IMR-90 (cell line): Measurements from ENCODE around the gene KCNQ2. TPM values are rescaled to one million over a fixed set of nuclear protein-coding genes. Genes with fewer than 3 reads are reported as not detected.

Experiments
- ATAC-seq: fragments of 200-7000 bp; cut with Tn5 transposase; 2 replicates; pipeline ENCODE4 v1.9.1; 2020; ENCODE audit warnings: low read depth, mild to moderate bottlenecking, moderate library complexity
- BruUV-seq: library from RNA; stranded (reverse); fragments of 400-500 nt; replicated peaks from 2 replicates; lab custom pipeline; 2021; lab: Mats Ljungman, UMichigan
- CTCF ChIA-PET: fragments of 300-600 bp; formaldehyde crosslinking; extraction: SDS; loops from one replicate; lab custom pipeline; 2021; ENCODE audit warnings: antibody characterized with exemption; lab: Yijun Ruan, JAX
- POLR2A ChIA-PET: fragments of 300-600 bp; sonication (Branson Sonifier 250); formaldehyde crosslinking; loops from one replicate; lab custom pipeline; 2022; ENCODE audit warnings: antibody characterized with exemption; ENCODE audit not compliant: unreplicated experiment; lab: Charles Lee
- DNase-seq: peaks from one replicate; pipeline ENCODE4 v3.0.0; 2013
- H2AFZ ChIP-seq: replicated peaks from 2 replicates; pipeline ENCODE3; 2013; ENCODE audit warnings: low read length, mild to moderate bottlenecking; ENCODE audit not compliant: poor library complexity
- H2AK5ac ChIP-seq: 2 replicates; pipeline ENCODE4 v1.6.1; 2013; ENCODE audit warnings: low read depth, low read length, inconsistent platforms
- H2AK9ac ChIP-seq: replicated peaks from 2 replicates; pipeline ENCODE3; 2013; ENCODE audit warnings: mild to moderate bottlenecking, low read depth, low read length, moderate library complexity; ENCODE audit not compliant: poor library complexity
- H2BK120ac ChIP-seq: 2 replicates; pipeline ENCODE4 v1.6.1; 2013; ENCODE audit warnings: low read depth, low read length, inconsistent platforms
- H2BK15ac ChIP-seq: 3 replicates; pipeline ENCODE4 v1.6.1; 2013; ENCODE audit warnings: low read depth, low read length, inconsistent platforms
- H2BK20ac ChIP-seq: 2 replicates; pipeline ENCODE4 v1.6.1; 2013; ENCODE audit warnings: low read depth, mild to moderate bottlenecking, inconsistent platforms, low read length, moderate library complexity
- H2BK5ac ChIP-seq: 2 replicates; pipeline ENCODE4 v1.6.1; 2013; ENCODE audit warnings: mild to moderate bottlenecking, low read depth, low read length, inconsistent platforms; ENCODE audit not compliant: poor library complexity, severe bottlenecking
- H3K14ac ChIP-seq: replicated peaks from 2 replicates; pipeline ENCODE4 v1.6.1; 2013; ENCODE audit warnings: low read depth, low read length, inconsistent platforms
- H3K18ac ChIP-seq: 2 replicates; pipeline ENCODE4 v1.6.1; 2013; ENCODE audit warnings: low read depth, low read length, control low read depth
- H3K23ac ChIP-seq: 2 replicates; pipeline ENCODE4 v1.6.1; 2013; ENCODE audit warnings: low read depth, low read length, inconsistent platforms
- H3K27ac ChIP-seq: 2 replicates; pipeline ENCODE4 v1.5.1; 2013; ENCODE audit warnings: mild to moderate bottlenecking, control low read depth, low read length; ENCODE audit not compliant: insufficient read depth
- H3K27me3 ChIP-seq: 2 replicates; pipeline ENCODE4 v1.6.1; 2013; ENCODE audit warnings: low read length; ENCODE audit not compliant: control insufficient read depth, insufficient read depth
- H3K36me3 ChIP-seq: 2 replicates; pipeline ENCODE4 v1.6.1; 2013; ENCODE audit warnings: low read length, mixed read lengths; ENCODE audit not compliant: control insufficient read depth, insufficient read depth
- H3K4ac ChIP-seq: 2 replicates; pipeline ENCODE4 v1.6.1; 2013; ENCODE audit warnings: low read depth, low read length, inconsistent platforms
- H3K4me1 ChIP-seq: 2 replicates; pipeline ENCODE4 v1.6.1; 2013; ENCODE audit warnings: low read length, mixed read lengths; ENCODE audit not compliant: control insufficient read depth, insufficient read depth
- H3K4me2 ChIP-seq: 2 replicates; pipeline ENCODE4 v1.6.1; 2013; ENCODE audit warnings: low read depth, mild to moderate bottlenecking, control low read depth, low read length, moderate library complexity
- H3K4me3 ChIP-seq: 2 replicates; pipeline ENCODE4 v1.5.1; 2013; ENCODE audit warnings: low read depth, mild to moderate bottlenecking, control low read depth, low read length, moderate library complexity; ENCODE audit not compliant: insufficient read depth
- H3K56ac ChIP-seq: 2 replicates; pipeline ENCODE4 v1.6.1; 2013; ENCODE audit warnings: low read length, inconsistent platforms; ENCODE audit not compliant: insufficient read depth; ENCODE audit errors: extremely low read depth
- H3K79me1 ChIP-seq, 2 experiments: 2 replicates each; pipeline ENCODE4 v1.6.1; 2013; ENCODE audit warnings: low read length in 2 of 2, inconsistent platforms in 1 of 2, low read depth in 1 of 2
- H3K9ac ChIP-seq: 2 replicates; pipeline ENCODE4 v1.6.1; 2013; ENCODE audit warnings: low read depth, low read length, control low read depth
- H3K9me1 ChIP-seq: 2 replicates; pipeline ENCODE4 v1.6.1; 2013; ENCODE audit warnings: low read length, inconsistent platforms; ENCODE audit not compliant: insufficient read depth
- H3K9me3 ChIP-seq: 2 replicates; pipeline ENCODE4 v1.6.1; 2013; ENCODE audit warnings: low read length; ENCODE audit not compliant: control insufficient read depth, insufficient read depth
- H4K20me1 ChIP-seq: 2 replicates; pipeline ENCODE4 v1.6.1; 2013; ENCODE audit warnings: low read length, inconsistent platforms; ENCODE audit not compliant: insufficient read depth
- H4K5ac ChIP-seq: 2 replicates; pipeline ENCODE4 v1.6.1; 2013; ENCODE audit warnings: mild to moderate bottlenecking, low read depth, low read length, control low read depth
- H4K8ac ChIP-seq, 2 experiments: 2 replicates each; pipeline ENCODE4 v1.6.1; 2013; ENCODE audit warnings: low read depth in 2 of 2, low read length in 2 of 2, control low read depth in 1 of 2, inconsistent platforms in 1 of 2
- H4K91ac ChIP-seq: 2 replicates; pipeline ENCODE4 v1.6.1; 2013; ENCODE audit warnings: low read depth, low read length, inconsistent platforms; ENCODE audit not compliant: insufficient read depth
- BHLHE40 ChIP-seq: fragments of 150-350 bp; IDR thresholded peaks from 2 replicates; pipeline ENCODE4 v1.6.1; 2016; ENCODE audit warnings: mild to moderate bottlenecking, low read depth, low read length
- CEBPB ChIP-seq: IDR thresholded peaks from 2 replicates; pipeline ENCODE4 v1.6.1; 2012; ENCODE audit warnings: low read depth, low read length, improper control_type of control experiment
- FOS ChIP-seq: fragments of 150-350 bp; IDR thresholded peaks from 2 replicates; pipeline ENCODE4 v1.6.1; 2016; ENCODE audit warnings: low read depth, low read length
- MAFK ChIP-seq: IDR thresholded peaks from 2 replicates; pipeline ENCODE4 v1.6.1; 2012; ENCODE audit warnings: low read depth, low read length, improper control_type of control experiment
- MAZ ChIP-seq: IDR thresholded peaks from 2 replicates; pipeline ENCODE4 v1.6.1; 2012; ENCODE audit warnings: low read depth, mild to moderate bottlenecking, low read length, improper control_type of control experiment, moderate library complexity, borderline replicate concordance
- MXI1 ChIP-seq: IDR thresholded peaks from 2 replicates; pipeline ENCODE4 v1.6.1; 2012; ENCODE audit warnings: low read depth, mild to moderate bottlenecking, low read length, moderate library complexity, borderline replicate concordance
- POLR2A ChIP-seq: IDR thresholded peaks from 2 replicates; pipeline ENCODE4 v1.6.1; 2012; ENCODE audit warnings: mild to moderate bottlenecking, low read depth, low read length
- RAD21 ChIP-seq: IDR thresholded peaks from 2 replicates; pipeline ENCODE4 v1.6.1; 2012; ENCODE audit warnings: low read length, improper control_type of control experiment
- RCOR1 ChIP-seq: IDR thresholded peaks from 2 replicates; pipeline ENCODE4 v1.6.1; 2012; ENCODE audit warnings: mild to moderate bottlenecking, low read length, improper control_type of control experiment; ENCODE audit not compliant: insufficient replicate concordance
- RFX5 ChIP-seq: IDR thresholded peaks from 2 replicates; pipeline ENCODE4 v1.8.0; 2012; ENCODE audit warnings: low read depth, mild to moderate bottlenecking, low read length, moderate library complexity
- SMC3 ChIP-seq: fragments of 150-350 bp; IDR thresholded peaks from 2 replicates; pipeline ENCODE4 v1.6.1; 2016; ENCODE audit warnings: low read depth, mild to moderate bottlenecking, antibody characterized with exemption, low read length, moderate library complexity
- WGBS, 2 experiments: methylation state at CpG; one replicate each; pipeline versions ENCODE4 v1.1.5 to v1.1.7; 2013; ENCODE audit warnings: missing lambda C conversion rate in 2 of 2; ENCODE audit not compliant: insufficient read length in 1 of 2; ENCODE audit errors: extremely low coverage in 2 of 2; 5-methylcytosine and 5-hydroxymethylcytosine counted together
- dilution Hi-C: fragments of 300-500 bp; cut with HindIII; formaldehyde crosslinking; loops from one replicate; pipeline ENCODE4 v1.14.3; 2018; ENCODE audit warnings: low sequenced_read_pairs; ENCODE audit not compliant: unreplicated experiment
- in situ Hi-C: fragments of 300-500 bp; cut with MboI; formaldehyde crosslinking; loops from 3 replicates; pipeline ENCODE4 v1.14.3; 2019; ENCODE audit warnings: low sequenced_read_pairs, inconsistent platforms, mixed read lengths
- intact Hi-C: fragments of 100-400 bp; cut with micrococcal nuclease; formaldehyde crosslinking; loops from 2 replicates; pipeline ENCODE4 v1.10.0; 2022
- polyA plus RNA-seq, 3 experiments: library from polyadenylated mRNA; depleted of rRNA; stranded (reverse); fragments of >200 nt; gene quantifications; 2 replicates each; pipeline ENCODE4 v1.2.3, GENCODE V29; 2012; ENCODE audit warnings: low replicate concordance in 1 of 3
- total RNA-seq: library from RNA; depleted of rRNA; stranded (reverse); fragments of >200 nt; gene quantifications from 2 replicates; pipeline ENCODE4 v1.2.3, GENCODE V29; 2012
- TF ChIP-seq, protein P1 (sequence below): conservative IDR thresholded peaks from 2 replicates; pipeline ENCODE4 v1.5.1; 2012; ENCODE audit warnings: mild to moderate bottlenecking, low read depth, low read length, improper control_type of control experiment
- TF ChIP-seq, protein P2 (sequence below): fragments of 150-350 bp; IDR thresholded peaks from 2 replicates; pipeline ENCODE4 v1.6.1; 2016; ENCODE audit warnings: low read depth, mild to moderate bottlenecking, low read length, moderate library complexity, borderline replicate concordance
- TF ChIP-seq, protein P3 (sequence below): fragments of 150-350 bp; IDR thresholded peaks from 2 replicates; pipeline ENCODE4 v1.6.1; 2017; ENCODE audit warnings: mild to moderate bottlenecking, antibody characterized with exemption, low read length, low read depth

Gene KCNQ2
- total and polyA plus RNA-seq, 2 of the 4 experiments (the other 2 are of a cell fraction), result 0.02 TPM; not detected in 1

DNA sequence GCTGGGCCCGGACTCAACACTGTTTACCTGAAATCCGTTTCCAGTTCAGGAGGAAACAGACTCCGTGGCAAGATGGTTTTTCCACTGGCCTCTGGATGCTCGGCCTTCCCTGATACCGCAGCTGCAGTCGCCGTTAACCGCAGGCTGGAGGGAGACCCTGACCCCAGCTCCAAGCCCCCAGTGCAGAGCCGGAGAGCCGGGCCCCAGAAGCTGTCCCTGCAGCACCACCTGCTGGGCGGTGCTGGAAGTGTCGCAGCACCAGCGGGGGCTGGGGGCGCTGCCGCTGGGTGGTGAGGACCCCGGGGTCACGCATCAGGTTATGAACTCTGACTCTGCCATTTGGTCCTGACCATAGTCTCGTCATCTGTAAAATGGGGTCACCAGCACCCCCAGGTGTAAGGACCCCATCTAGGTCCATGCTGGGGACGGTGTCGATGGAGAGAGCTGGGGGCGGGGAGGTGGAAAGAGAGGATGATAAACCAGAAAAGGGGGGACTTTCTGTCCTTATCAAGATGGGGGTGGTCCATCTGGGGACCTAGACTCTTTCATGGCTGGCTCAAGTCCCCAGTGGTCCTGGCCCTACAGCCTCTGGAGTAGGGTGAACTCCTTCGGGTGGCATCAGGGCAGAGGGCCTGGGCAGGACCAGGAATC is 90.5 kb downstream of the KCNQ2 start:
- Histone ChIP-seq H2AK5ac (no peak overlapping the region), H3K4me1 (no peaks in the 10 kb centered on the region), H3K27me3 (peaks cover 15% of the 10 kb centered on the region), H2BK20ac (no peak overlapping the region), H3K23ac (no peak overlapping the region), H4K5ac (no peak overlapping the region), H3K4me2 (no peak overlapping the region), H4K91ac (no peak overlapping the region), H3K9ac (no peak overlapping the region), H3K18ac (no peak overlapping the region), H3K9me3 (peaks cover 10% of the 10 kb centered on the region), H3K14ac (no peak overlapping the region), H2BK5ac (no peak overlapping the region), H3K56ac (no peak overlapping the region), H4K20me1 (no peaks in the 10 kb centered on the region; the same call in 1 of the 2 replicates), H2BK15ac (no peak overlapping the region), H2AFZ (no peak overlapping the region), H3K79me1 (no peaks in the 10 kb centered on the region), H3K4ac (no peak overlapping the region), H2BK120ac (no peak overlapping the region), H3K27ac (no peak overlapping the region), H3K36me3 (no peaks in the 10 kb centered on the region), H2AK9ac (no peak overlapping the region), H3K4me3 (no peak overlapping the region), H3K9me1 (no peaks in the 10 kb centered on the region), H4K8ac (no peak overlapping the region)
- CTCF ChIA-PET, result interaction anchor here (1.2 to 3.4 kb wide), 4 partner anchors 69 to 109 kb away, joined by 3 to 30 read pairs (median 4); partner anchors contain the start of gene ARFGAP1
- POLR2A ChIA-PET, result no interaction called here
- no peak for DNase-seq
- WGBS, 2 experiments, result 17% methylated on average over 10 of the region's 22 CpGs; no CpG with 5 or more reads in 1 of the 2 experiments
- TF ChIP-seq BHLHE40 (no peak), POLR2A (no peak), MAZ (peak; percentile 50; the same call in 1 of the 2 replicates), RCOR1 (no peak), FOS (no peak), MAFK (no peak), RAD21 (peak; percentile 77), CEBPB (no peak), MXI1 (no peak), SMC3 (peak; percentile 55), RFX5 (no peak)
- TF ChIP-seq, protein P1, sequence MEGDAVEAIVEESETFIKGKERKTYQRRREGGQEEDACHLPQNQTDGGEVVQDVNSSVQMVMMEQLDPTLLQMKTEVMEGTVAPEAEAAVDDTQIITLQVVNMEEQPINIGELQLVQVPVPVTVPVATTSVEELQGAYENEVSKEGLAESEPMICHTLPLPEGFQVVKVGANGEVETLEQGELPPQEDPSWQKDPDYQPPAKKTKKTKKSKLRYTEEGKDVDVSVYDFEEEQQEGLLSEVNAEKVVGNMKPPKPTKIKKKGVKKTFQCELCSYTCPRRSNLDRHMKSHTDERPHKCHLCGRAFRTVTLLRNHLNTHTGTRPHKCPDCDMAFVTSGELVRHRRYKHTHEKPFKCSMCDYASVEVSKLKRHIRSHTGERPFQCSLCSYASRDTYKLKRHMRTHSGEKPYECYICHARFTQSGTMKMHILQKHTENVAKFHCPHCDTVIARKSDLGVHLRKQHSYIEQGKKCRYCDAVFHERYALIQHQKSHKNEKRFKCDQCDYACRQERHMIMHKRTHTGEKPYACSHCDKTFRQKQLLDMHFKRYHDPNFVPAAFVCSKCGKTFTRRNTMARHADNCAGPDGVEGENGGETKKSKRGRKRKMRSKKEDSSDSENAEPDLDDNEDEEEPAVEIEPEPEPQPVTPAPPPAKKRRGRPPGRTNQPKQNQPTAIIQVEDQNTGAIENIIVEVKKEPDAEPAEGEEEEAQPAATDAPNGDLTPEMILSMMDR, result peak; percentile 72
- TF ChIP-seq, protein P2, sequence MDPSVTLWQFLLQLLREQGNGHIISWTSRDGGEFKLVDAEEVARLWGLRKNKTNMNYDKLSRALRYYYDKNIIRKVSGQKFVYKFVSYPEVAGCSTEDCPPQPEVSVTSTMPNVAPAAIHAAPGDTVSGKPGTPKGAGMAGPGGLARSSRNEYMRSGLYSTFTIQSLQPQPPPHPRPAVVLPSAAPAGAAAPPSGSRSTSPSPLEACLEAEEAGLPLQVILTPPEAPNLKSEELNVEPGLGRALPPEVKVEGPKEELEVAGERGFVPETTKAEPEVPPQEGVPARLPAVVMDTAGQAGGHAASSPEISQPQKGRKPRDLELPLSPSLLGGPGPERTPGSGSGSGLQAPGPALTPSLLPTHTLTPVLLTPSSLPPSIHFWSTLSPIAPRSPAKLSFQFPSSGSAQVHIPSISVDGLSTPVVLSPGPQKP, result no peak
- TF ChIP-seq, protein P3, sequence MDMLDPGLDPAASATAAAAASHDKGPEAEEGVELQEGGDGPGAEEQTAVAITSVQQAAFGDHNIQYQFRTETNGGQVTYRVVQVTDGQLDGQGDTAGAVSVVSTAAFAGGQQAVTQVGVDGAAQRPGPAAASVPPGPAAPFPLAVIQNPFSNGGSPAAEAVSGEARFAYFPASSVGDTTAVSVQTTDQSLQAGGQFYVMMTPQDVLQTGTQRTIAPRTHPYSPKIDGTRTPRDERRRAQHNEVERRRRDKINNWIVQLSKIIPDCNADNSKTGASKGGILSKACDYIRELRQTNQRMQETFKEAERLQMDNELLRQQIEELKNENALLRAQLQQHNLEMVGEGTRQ, result no peak
- in situ Hi-C loops, result no loop called here
- BruUV-seq, result no TSS peak
- intact Hi-C loops, result loop anchor here (1.0 to 5.0 kb wide), 3 partner anchors 73 to 325 kb away; no protein-coding TSS in a partner anchor
- dilution Hi-C loops, result no loop called here
- peak; percentile 88 for ATAC-seq
